Mucosa of gallbladder (tissue), 1 donor: ENCODE data around the gene GNG7. TPM values are rescaled to one million over a fixed set of nuclear protein-coding genes. Genes with fewer than 3 reads are reported as not detected.
"Not testable (repeated sequence)": the region's sequence is repeated elsewhere in the genome, so short reads cannot be mapped to it uniquely, and the experiment has no call there.

ENCODE experiments used
- DNase-seq: peaks from one replicate; pipeline ENCODE4 v3.0.0-alpha.2; 2020; ENCODE audit warnings: low spot score
- total RNA-seq: library from RNA; stranded (reverse); gene quantifications from one replicate; pipeline ENCODE4 v1.2.1, GENCODE V29; 2021
- donor health status: DM: no; HTN: no; CAD: no.

Gene GNG7
- total RNA-seq, 1 donor from 2014 or later, result 12.4 TPM

- DNase-seq, result no peak
Observed at GRCh38 chr19:2551172-2551863, 151.2 kb downstream of the GNG7 start.

DNA sequence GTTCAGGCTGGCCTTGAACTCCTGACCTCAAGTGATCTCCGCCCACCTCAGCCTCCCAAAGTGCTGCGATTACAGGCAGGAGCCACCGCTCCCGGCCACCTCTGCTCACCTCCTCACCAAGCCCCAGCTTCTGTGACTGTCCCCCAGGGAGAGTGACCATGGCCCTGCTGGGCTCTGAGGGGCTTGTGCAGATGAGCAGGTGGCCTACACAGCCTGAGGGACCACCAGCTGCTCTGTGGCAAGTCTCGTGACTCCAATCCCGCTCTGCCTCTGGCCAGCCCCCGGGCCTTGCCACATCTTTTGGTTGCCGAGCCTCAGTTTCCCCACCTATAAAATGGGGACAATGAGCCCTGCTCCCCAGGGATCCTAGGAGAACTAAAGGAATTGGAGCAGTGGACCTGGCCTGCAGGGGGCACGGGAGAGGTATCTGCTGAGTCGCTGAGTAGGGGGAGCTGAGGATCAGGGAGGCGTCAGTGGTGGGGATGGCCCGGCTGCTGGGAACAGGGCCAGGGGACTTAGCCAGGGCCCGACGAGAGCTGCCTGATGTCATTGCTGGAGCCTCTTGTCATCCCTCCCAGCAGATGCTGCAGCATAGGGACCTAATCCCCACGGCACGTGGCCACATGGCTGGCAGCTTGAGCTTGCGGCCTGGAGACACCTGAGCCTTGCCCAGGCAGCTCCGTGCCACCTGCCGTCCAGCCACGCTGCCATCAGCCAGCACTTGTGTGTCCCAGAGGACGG lies 151.9 kb downstream of the GNG7 start:
- no peak for DNase-seq

GRCh38 chr19:2549701-2550191 lies 152.7 kb downstream of the GNG7 start:
- DNase-seq, result peak; percentile 87

DNA sequence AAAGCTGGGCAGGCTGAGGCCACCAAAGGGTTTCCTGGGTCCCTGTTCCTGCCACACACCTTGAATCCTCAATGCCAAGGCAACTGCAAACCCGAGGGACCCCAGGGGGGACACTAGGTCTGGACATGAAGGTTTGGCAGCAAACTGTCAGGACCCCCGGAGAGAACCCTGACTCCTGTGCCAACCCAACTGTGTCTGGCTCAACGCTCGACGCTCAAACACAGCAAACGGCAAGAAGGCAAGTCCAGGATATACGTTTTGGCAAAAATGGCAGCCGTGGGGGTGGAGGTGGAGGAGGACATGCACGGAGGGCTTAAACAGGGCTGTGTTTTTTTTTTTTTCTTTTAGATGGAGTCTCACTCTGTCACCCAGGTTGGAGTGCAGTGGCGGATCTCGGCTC lies 153.5 kb downstream of the GNG7 start:
- no peak for DNase-seq

DNA sequence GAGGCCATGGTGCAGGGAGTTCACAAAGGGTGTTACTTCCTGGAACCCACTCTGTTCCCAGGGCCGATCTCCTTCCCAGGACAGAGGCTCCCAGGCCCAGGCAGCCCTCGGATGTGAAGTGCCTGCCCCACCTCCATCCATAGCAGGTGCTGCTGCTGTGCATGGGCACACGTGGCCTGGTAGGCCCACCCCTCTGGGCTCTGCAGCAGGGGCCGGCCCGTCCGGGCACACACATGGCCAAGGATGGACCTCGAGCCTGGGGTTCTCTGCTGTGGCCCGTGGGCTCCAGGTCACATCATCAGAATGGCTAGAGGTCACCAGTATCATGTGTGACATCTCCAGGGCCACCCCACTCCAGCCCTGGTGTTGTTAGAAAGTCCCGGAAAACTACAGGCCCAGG lies 154.8 kb downstream of the GNG7 start:
- DNase-seq, result no peak

GRCh38 chr19:2547033-2547680 lies 155.3 kb downstream of the GNG7 start:
- DNase-seq, result no peak

- peak; percentile 72 for DNase-seq
Observed at GRCh38 chr19:2546128-2547032, 156.1 kb downstream of the GNG7 start.

DNA sequence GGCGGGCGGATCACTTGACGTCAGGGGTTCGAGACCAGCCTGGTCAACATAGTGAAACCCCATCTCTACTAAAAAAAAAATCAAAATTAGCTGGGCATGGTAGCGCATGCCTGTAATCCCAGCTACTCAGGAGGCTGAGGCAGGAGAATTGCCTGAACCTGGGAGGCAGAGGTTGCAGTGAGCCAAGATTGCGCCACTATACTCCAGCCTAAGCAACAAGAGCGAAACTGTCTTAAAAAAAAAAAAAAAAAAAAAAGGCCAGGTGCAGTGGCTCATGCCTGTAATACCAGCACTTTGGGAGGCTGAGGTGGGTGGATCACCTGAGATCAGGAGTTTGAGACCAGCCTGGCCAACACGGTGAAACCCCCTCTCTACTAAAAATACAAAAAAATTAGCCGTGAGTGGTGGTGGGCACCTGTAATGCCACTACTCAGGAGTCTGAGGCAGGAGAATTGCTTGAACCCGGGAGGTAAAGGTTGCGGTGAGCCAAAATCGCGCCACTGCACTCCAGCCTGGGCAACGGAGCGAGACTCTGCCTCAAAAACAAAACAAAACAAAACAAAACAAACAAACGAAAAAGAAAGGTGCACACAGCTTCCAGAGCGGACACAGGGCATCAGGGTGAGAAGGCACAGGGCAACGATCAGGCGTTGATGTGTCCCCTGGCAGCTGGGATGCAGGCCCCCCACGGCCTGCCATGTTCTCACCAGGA lies 156.9 kb downstream of the GNG7 start:
- not testable (repeated sequence) for DNase-seq

GRCh38 chr19:2544576-2545415 lies 157.7 kb downstream of the GNG7 start:
- no peak for DNase-seq

- DNase-seq, result peak; percentile 94
Observed at GRCh38 chr19:2543463-2544442, 158.7 kb downstream of the GNG7 start.

DNA sequence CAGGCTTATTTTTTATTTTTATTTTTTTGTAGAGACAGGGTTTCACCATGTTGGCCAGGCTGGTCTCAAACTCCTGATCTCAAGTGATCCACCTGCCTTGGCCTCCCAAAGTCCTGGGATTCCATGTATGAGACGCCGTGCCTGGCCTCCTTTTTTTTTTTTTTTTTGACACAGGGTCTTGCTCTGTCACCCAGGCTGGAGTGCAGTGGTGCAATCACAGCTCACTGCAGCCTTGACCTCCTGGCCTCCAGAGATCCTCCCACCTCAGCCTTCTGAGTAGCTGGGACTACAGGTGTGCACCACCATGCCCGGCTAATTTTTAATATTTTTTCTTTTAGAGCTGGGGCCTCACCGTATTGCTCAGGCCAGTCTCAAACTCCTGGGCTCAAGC lies 159.4 kb downstream of the GNG7 start:
- DNase-seq, result not testable (repeated sequence)

GRCh38 chr19:2542341-2543069 lies 160.0 kb downstream of the GNG7 start:
- no peak for DNase-seq

DNA sequence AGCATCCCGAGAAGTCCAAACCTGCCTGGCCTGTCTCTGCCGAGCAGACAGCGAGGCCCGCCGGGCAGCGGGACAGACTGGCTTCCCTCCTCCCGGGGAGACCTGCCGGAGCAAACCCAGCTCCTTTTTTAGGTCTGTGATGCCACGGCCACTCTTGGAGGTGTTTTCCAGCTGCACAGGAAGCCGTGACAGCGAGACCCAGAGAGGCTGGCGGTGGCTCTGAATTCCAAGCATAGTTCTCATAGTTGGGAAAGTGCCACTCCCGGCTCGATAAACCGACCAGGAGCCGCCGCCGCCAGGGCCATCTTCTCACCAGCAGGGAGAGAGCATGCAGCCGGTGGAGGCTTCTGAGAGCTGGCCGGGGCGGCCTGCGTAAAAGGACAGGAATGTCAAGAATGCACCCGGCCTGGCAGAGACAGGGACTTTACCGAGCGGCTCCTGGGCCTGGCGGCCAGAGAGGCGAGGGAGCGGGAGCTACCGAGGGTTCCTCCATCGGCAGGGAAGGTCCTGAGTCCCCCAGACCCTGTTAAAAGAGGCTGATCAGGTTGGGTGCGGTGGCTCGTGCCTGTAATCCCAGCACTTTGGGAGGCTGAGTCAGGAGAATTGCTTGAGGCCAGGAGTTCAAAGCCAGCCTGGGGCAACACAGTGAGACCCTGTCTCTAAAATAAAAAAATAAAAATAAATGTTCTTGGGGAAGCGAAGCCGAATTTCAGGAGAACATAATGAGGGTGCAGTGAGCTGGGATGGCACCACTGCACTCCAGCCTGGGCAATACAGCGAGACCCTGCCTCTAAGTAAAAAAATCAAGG lies 161.6 kb downstream of the GNG7 start:
- DNase-seq, result peak; percentile 95

DNA sequence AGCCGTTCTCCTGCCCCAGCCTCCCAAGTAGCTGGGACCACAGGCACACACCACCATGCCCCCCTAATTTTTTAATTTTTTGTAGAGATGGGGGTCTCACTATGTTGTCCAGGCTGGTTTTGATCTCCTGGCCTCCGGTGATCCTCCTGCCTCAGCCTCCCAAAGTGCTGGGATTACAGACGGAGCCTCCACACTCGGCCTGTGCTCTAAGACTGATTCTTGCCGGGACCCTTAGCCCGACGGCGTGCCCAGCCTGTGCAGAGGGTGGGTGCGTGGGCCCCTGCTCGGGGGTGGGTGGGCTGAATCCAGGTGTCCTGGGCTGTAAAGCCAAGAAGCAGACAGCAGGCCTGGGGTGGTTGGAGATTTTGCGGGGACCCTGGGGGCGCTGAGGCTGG lies 162.2 kb downstream of the GNG7 start:
- DNase-seq, result no peak

DNA sequence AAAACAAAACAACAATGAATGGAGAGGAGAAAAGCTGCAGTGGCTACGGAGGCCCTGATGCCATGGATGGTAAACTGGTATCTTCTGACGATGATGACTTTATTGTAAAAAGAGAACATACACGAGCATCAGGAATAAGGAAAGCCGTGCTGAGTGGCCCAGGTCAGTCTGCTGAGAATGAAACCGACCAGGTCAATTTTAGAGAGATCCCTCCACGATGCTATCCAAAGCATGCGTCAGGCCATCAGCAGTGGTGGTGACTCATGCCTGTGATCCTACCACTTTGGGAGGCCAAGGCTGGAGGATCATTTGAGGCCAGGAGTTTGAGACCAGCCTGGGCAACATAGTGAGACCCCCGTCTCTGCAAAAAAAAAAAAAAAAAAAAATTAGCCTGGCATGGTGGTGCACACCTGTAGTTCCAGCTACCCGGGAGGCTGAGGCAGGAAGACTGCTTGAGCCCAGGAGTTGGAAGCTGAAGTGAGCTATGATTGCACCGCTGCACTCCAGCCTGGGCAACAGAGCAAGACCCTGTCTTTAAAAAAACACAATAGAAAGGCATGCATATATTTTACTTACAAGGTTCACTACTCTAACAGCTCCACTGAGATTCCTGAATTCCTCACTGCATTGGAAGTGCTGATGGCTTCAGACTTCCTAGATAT lies 164.3 kb downstream of the GNG7 start:
- no peak for DNase-seq

GRCh38 chr19:2537584-2537983 lies 164.9 kb downstream of the GNG7 start:
- not testable (repeated sequence) for DNase-seq

DNA sequence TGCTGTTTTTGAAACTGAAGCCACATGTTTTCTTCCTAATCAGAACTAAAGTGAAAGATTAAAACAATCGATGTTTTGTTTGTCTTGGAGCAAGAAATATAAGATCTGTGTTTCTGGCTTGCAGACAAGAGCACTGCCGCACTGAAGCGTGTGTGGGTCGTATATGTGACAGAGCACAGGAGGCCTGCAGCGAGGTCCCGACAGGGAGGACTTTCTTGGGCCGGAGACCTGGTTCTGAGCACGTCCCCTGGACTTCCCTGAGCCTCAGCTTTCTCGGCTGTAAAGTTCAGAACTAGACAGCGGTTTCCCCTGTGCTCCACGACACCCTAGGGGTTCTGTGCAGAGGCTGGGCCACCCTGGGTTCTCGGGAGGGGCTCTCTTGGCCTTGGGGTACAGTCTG lies 166.0 kb downstream of the GNG7 start:
- DNase-seq, result no peak
